ENCODE measurements around the gene GRM7.

The GRM7 gene

GRCh38 chr3:7322957-7323669 is 462.2 kb downstream of the GRM7 start:
- FAIRE-seq, result no peak

- no peak for FAIRE-seq
Measured at GRCh38 chr3:7328339-7328738, 467.4 kb downstream of the GRM7 start.

- no peak for FAIRE-seq
Measured at GRCh38 chr3:7332696-7333095, 471.8 kb downstream of the GRM7 start.

GRCh38 chr3:7333125-7333524 is 472.2 kb downstream of the GRM7 start:
- FAIRE-seq, result no peak

GRCh38 chr3:7340795-7341194 is 479.9 kb downstream of the GRM7 start:
- no peak for FAIRE-seq

- no peak for FAIRE-seq
Measured at GRCh38 chr3:7346364-7346763, 485.4 kb downstream of the GRM7 start.

- FAIRE-seq, result no peak
Measured at GRCh38 chr3:7357101-7357500, 496.2 kb downstream of the GRM7 start.

GRCh38 chr3:7367968-7368367 is 507.1 kb downstream of the GRM7 start:
- no peak for FAIRE-seq

- FAIRE-seq, result no peak
Measured at GRCh38 chr3:7368597-7368996, 507.7 kb downstream of the GRM7 start.

GRCh38 chr3:7371693-7372572 is 511.0 kb downstream of the GRM7 start:
- no peak for FAIRE-seq

- FAIRE-seq, result no peak
Measured at GRCh38 chr3:7377103-7377502, 516.2 kb downstream of the GRM7 start.

GRCh38 chr3:7381741-7382140 is 520.8 kb downstream of the GRM7 start:
- FAIRE-seq, result peak; percentile 96

- FAIRE-seq, result no peak
Measured at GRCh38 chr3:7382293-7383010, 521.5 kb downstream of the GRM7 start.

- no peak for FAIRE-seq
Measured at GRCh38 chr3:7385635-7386034, 524.7 kb downstream of the GRM7 start.

- no peak for FAIRE-seq
Measured at GRCh38 chr3:7388026-7388425, 527.1 kb downstream of the GRM7 start.

GRCh38 chr3:7392206-7392605 is 531.3 kb downstream of the GRM7 start:
- no peak for FAIRE-seq

GRCh38 chr3:7393944-7394605 is 533.2 kb downstream of the GRM7 start:
- FAIRE-seq, result no peak

GRCh38 chr3:7396534-7396933 is 535.6 kb downstream of the GRM7 start:
- FAIRE-seq, result no peak

GRCh38 chr3:7397097-7397496 is 536.2 kb downstream of the GRM7 start:
- FAIRE-seq, result no peak

- no peak for FAIRE-seq
Measured at GRCh38 chr3:7400360-7400759, 539.4 kb downstream of the GRM7 start.

GRCh38 chr3:7401418-7401817 is 540.5 kb downstream of the GRM7 start:
- no peak for FAIRE-seq

- FAIRE-seq, result no peak
Measured at GRCh38 chr3:7407107-7407506, 546.2 kb downstream of the GRM7 start.

- FAIRE-seq, result no peak
Measured at GRCh38 chr3:7410782-7411181, 549.9 kb downstream of the GRM7 start.

Measured in islet of Langerhans (tissue), 1 donor.